ENCODE data around the gene KCNQ4. TPM values are rescaled to one million over a fixed set of nuclear protein-coding genes. Genes with fewer than 3 reads are reported as not detected.

Gene KCNQ4
- total RNA-seq, 5 donors from 2014 or later (not counting 1 experiment from before 2014, with no cell fraction given) = 0.10 to 0.35 (median 0.26) TPM

GRCh38 chr1:40795811-40796586 lies 12.4 kb downstream of the KCNQ4 start:
- no peak overlapping the region for H3K4me3 ChIP-seq (ENCODE audit: control insufficient read depth in 1 of 2, extremely low read depth in 1 of 2, low read length in 1 of 2)
- peaks cover 12 to 33% of the 10 kb centered on the region in 2 experiments for H3K4me1 ChIP-seq (ENCODE audit: control insufficient read depth in 1 of 2, extremely low read depth in 1 of 2, insufficient read depth in 2 of 2, low read length in 2 of 2)
- no peaks in the 10 kb centered on the region for H3K36me3 ChIP-seq (ENCODE audit: control insufficient read depth in 2 of 2, extremely low read depth in 1 of 2, insufficient read depth in 1 of 2, low read length in 1 of 2)
- H3K27me3 ChIP-seq (replicated peaks in 1 of 2; ENCODE audit: control insufficient read depth in 2 of 2, extremely low read depth in 1 of 2, insufficient read depth in 2 of 2, low read length in 1 of 2) = peaks cover 0 to 10% of the 10 kb centered on the region in 2 experiments
- peak overlapping the region; percentile 79 to 81 for H3K27ac Mint-ChIP-seq
- no peak overlapping the region for H3K27ac ChIP-seq (ENCODE audit: low read length)
- no peaks in the 10 kb centered on the region for H3K9me3 ChIP-seq
- ChIA-PET CTCF (interaction anchor here in 1 of 2 donors (0.6 kb wide), 1 partner anchor 58 kb away, joined by 3 read pairs; no protein-coding TSS in a partner anchor), POLR2A (interaction anchor here in 1 of 2 donors (0.7 kb wide), 1 partner anchor 9 kb away, joined by 9 read pairs; no protein-coding TSS in a partner anchor)
- peak; percentile 36 to 52 (median 42) for ATAC-seq (replicated peaks in 1 of 4)
- no peaks in the 10 kb centered on the region for H3K9me3 Mint-ChIP-seq
- H3K36me3 Mint-ChIP-seq = no peaks in the 10 kb centered on the region
- peak in 1 of 35 experiments; percentile 38 for DNase-seq
- peaks cover 20 to 45% (median 42%) of the 10 kb centered on the region in 3 donors for H3K4me1 Mint-ChIP-seq
- 38% methylated on average over 7 of the region's 13 CpGs for WGBS (ENCODE audit: insufficient coverage)
- peak overlapping the region in 2 of 3 donors; percentile 63 to 70 for H3K4me3 Mint-ChIP-seq
- H3K27me3 Mint-ChIP-seq = no peaks in the 10 kb centered on the region

- H3K4me3 ChIP-seq (ENCODE audit: control insufficient read depth in 1 of 2, extremely low read depth in 1 of 2, low read length in 1 of 2) = no peak overlapping the region
- POLR2A ChIA-PET = no interaction called here
- Mint-ChIP-seq H3K4me1 (peaks cover 30 to 56% (median 52%) of the 10 kb centered on the region in 3 donors), H3K9me3 (no peaks in the 10 kb centered on the region), H3K4me3 (peak overlapping the region in 2 of 3 donors; percentile 32 to 52), H3K27ac (peak overlapping the region; percentile 7 to 59), H3K27me3 (no peaks in the 10 kb centered on the region), H3K36me3 (no peaks in the 10 kb centered on the region)
- no peak for ATAC-seq (replicated peaks in 1 of 4)
- peaks cover 20 to 44% of the 10 kb centered on the region in 2 experiments for H3K4me1 ChIP-seq (ENCODE audit: control insufficient read depth in 1 of 2, extremely low read depth in 1 of 2, insufficient read depth in 2 of 2, low read length in 2 of 2)
- no peaks in the 10 kb centered on the region for H3K36me3 ChIP-seq (ENCODE audit: control insufficient read depth in 2 of 2, extremely low read depth in 1 of 2, insufficient read depth in 1 of 2, low read length in 1 of 2)
- no peak overlapping the region for H3K27ac ChIP-seq (ENCODE audit: low read length)
- CTCF ChIA-PET = no interaction called here
- no peak for DNase-seq
- peaks cover 0 to 5% of the 10 kb centered on the region in 2 experiments for H3K27me3 ChIP-seq (replicated peaks in 1 of 2; ENCODE audit: control insufficient read depth in 2 of 2, extremely low read depth in 1 of 2, insufficient read depth in 2 of 2, low read length in 1 of 2)
- WGBS (ENCODE audit: insufficient coverage) = 55% methylated on average over 4 of the region's 9 CpGs
- no peaks in the 10 kb centered on the region for H3K9me3 ChIP-seq
Measured at GRCh38 chr1:40796939-40797667, 13.5 kb downstream of the KCNQ4 start.

DNA sequence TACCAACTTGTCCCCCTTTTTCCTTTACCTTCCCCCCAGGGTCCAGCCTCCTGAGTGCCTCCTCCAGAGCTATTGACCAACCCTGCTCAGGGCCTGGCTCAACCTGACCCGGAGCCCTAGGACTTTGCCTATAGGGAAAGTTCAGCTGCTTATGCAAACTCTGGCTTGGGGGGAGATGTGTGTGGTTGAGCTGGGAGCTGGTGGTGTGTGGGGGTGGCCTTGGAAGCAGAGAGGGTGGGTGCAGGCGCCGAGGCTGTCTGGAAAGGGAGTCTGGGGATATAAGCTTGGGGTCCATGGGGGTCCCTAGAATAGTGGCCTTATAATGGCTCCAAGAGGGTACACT lies 14.1 kb downstream of the KCNQ4 start:
- no peaks in the 10 kb centered on the region for H3K27me3 Mint-ChIP-seq
- Histone ChIP-seq H3K4me3 (ENCODE audit: control insufficient read depth in 1 of 2, extremely low read depth in 1 of 2, low read length in 1 of 2) (no peak overlapping the region), H3K27me3 (replicated peaks in 1 of 2; ENCODE audit: control insufficient read depth in 2 of 2, extremely low read depth in 1 of 2, insufficient read depth in 2 of 2, low read length in 1 of 2) (peaks cover 0 to 5% of the 10 kb centered on the region in 2 experiments), H3K4me1 (ENCODE audit: control insufficient read depth in 1 of 2, extremely low read depth in 1 of 2, insufficient read depth in 2 of 2, low read length in 2 of 2) (peaks cover 20 to 48% of the 10 kb centered on the region in 2 experiments), H3K36me3 (ENCODE audit: control insufficient read depth in 2 of 2, extremely low read depth in 1 of 2, insufficient read depth in 1 of 2, low read length in 1 of 2) (no peaks in the 10 kb centered on the region), H3K9me3 (no peaks in the 10 kb centered on the region), H3K27ac (ENCODE audit: low read length) (no peak overlapping the region)
- 93% methylated on average over 3 of the region's 3 CpGs for WGBS (ENCODE audit: insufficient coverage)
- ATAC-seq (replicated peaks in 1 of 4) (no peak), DNase-seq (no peak)
- peaks cover 31 to 58% (median 52%) of the 10 kb centered on the region in 3 donors for H3K4me1 Mint-ChIP-seq
- ChIA-PET POLR2A (interaction anchor here in 1 of 2 donors (0.5 kb wide), 1 partner anchor 179 kb away, joined by 5 read pairs; no protein-coding TSS in a partner anchor), CTCF (no interaction called here)
- no peaks in the 10 kb centered on the region for H3K36me3 Mint-ChIP-seq
- no peaks in the 10 kb centered on the region for H3K9me3 Mint-ChIP-seq
- no peak overlapping the region for H3K27ac Mint-ChIP-seq
- H3K4me3 Mint-ChIP-seq = peak overlapping the region in 1 of 3 donors; percentile 52

- Mint-ChIP-seq H3K9me3 (no peaks in the 10 kb centered on the region), H3K4me1 (peaks cover 34 to 60% (median 45%) of the 10 kb centered on the region in 3 donors), H3K27ac (no peak overlapping the region), H3K4me3 (no peak overlapping the region), H3K36me3 (no peaks in the 10 kb centered on the region), H3K27me3 (no peaks in the 10 kb centered on the region)
- Histone ChIP-seq H3K4me3 (ENCODE audit: control insufficient read depth in 1 of 2, extremely low read depth in 1 of 2, low read length in 1 of 2) (no peak overlapping the region), H3K4me1 (ENCODE audit: control insufficient read depth in 1 of 2, extremely low read depth in 1 of 2, insufficient read depth in 2 of 2, low read length in 2 of 2) (peaks cover 20 to 52% of the 10 kb centered on the region in 2 experiments), H3K27ac (ENCODE audit: low read length) (no peak overlapping the region), H3K9me3 (no peaks in the 10 kb centered on the region), H3K36me3 (ENCODE audit: control insufficient read depth in 2 of 2, extremely low read depth in 1 of 2, insufficient read depth in 1 of 2, low read length in 1 of 2) (no peaks in the 10 kb centered on the region), H3K27me3 (replicated peaks in 1 of 2; ENCODE audit: control insufficient read depth in 2 of 2, extremely low read depth in 1 of 2, insufficient read depth in 2 of 2, low read length in 1 of 2) (peaks cover 0 to 5% of the 10 kb centered on the region in 2 experiments)
- ChIA-PET POLR2A (no interaction called here), CTCF (no interaction called here)
- ATAC-seq (replicated peaks in 1 of 4) = no peak
- 97% methylated on average over 4 of the region's 8 CpGs for WGBS (ENCODE audit: insufficient coverage)
- DNase-seq = no peak
Measured at GRCh38 chr1:40798366-40799281, 15.0 kb downstream of the KCNQ4 start.

DNA sequence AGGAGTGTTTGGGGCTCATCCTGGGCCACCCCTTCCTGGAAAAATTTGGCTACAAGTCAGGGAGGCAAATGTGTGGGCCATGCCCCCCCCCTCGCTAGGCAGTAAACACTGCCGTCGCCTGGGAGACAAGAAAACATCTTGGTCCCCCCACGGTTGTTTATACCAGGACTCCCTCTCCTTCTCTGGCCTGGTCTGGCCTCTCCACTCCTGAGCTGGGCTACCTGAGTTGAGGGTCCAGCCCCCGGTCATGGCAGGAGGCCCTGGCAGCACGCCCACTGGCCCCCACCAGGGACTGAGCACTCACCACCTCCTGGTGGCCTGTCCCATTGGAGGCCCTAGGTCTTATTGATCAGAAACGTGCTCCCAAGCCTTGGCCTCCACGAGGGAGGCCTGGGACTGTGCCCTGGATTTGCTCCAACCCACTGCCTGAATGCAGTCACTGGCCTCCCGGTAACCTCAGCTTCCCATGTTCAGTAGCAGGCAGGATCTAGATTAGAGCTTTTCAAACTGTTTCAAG lies 15.8 kb downstream of the KCNQ4 start:
- peaks cover 34 to 53% (median 41%) of the 10 kb centered on the region in 3 donors for H3K4me1 Mint-ChIP-seq
- no peaks in the 10 kb centered on the region for H3K27me3 Mint-ChIP-seq

More for the DNA sequence above, 15.8 kb downstream of the KCNQ4 start:
- Mint-ChIP-seq H3K36me3 (no peaks in the 10 kb centered on the region), H3K9me3 (no peaks in the 10 kb centered on the region), H3K4me3 (no peak overlapping the region), H3K27ac (no peak overlapping the region)
- no peak for DNase-seq
- H3K9me3 ChIP-seq = no peaks in the 10 kb centered on the region
- H3K27me3 ChIP-seq (replicated peaks in 1 of 2; ENCODE audit: control insufficient read depth in 2 of 2, extremely low read depth in 1 of 2, insufficient read depth in 2 of 2, low read length in 1 of 2) = peaks cover 0 to 5% of the 10 kb centered on the region in 2 experiments
- no peak overlapping the region for H3K4me3 ChIP-seq (ENCODE audit: control insufficient read depth in 1 of 2, extremely low read depth in 1 of 2, low read length in 1 of 2)
- H3K36me3 ChIP-seq (ENCODE audit: control insufficient read depth in 2 of 2, extremely low read depth in 1 of 2, insufficient read depth in 1 of 2, low read length in 1 of 2) = no peaks in the 10 kb centered on the region
- no peak overlapping the region for H3K27ac ChIP-seq (ENCODE audit: low read length)
- CTCF ChIA-PET = interaction anchor here in 1 of 2 donors (0.6 kb wide), 1 partner anchor 25 kb away, joined by 3 read pairs; no protein-coding TSS in a partner anchor
- no peak for ATAC-seq (replicated peaks in 1 of 4)
- POLR2A ChIA-PET = no interaction called here
- WGBS (ENCODE audit: insufficient coverage) = 86% methylated on average over 7 of the region's 9 CpGs
- H3K4me1 ChIP-seq (ENCODE audit: control insufficient read depth in 1 of 2, extremely low read depth in 1 of 2, insufficient read depth in 2 of 2, low read length in 2 of 2) = peaks cover 20 to 52% of the 10 kb centered on the region in 2 experiments

Measured in T-cell (primary cell).